ENCODE data around the gene RPTOR. TPM values are rescaled to one million over a fixed set of nuclear protein-coding genes. Genes with fewer than 3 reads are reported as not detected.

The RPTOR gene
- polyA plus RNA-seq, 1 of the 3 experiments (the other 2 are of a cell fraction), result 14.9 TPM

DNA sequence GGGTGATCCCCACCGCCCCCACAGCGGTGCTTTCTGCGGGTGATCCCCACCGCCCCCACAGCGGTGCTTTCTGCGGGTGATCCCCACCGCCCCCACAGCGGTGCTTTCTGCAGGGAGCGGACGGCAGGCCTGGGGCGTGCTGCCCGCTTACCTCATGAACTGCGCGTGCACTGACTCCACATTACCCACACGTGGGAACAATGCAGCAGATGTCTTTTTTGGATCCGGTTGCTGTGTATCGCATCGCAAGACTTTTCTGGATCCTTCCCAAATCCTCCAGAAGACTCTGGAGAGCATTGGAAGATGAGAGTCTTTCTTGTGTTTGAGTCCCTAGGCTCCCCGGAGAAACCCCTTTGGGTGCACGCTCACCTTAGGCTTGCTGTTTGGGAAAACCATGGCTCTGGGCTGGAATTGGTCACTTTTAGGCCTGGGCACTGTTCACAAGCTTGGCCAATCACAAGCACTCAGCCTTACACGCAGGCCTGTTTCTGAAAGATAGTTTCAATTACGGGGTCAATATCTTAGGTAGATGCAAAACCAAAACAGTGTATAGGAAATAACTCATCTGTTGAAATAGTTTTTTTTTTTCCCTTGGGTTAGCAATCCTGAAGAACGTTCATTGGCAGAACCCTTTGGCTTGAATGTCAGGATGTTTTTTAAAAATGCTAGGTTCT, 201.8 kb downstream of the RPTOR start:
- Histone ChIP-seq H4K20me1 (ENCODE audit: insufficient read depth) (no peaks in the 10 kb centered on the region), H3K27me3 (ENCODE audit: insufficient read depth) (no peaks in the 10 kb centered on the region), H3K79me2 (ENCODE audit: insufficient read depth) (no peaks in the 10 kb centered on the region), H2AFZ (ENCODE audit: low read depth) (no peak overlapping the region), H3K9ac (no peak overlapping the region), H3F3A (replicated peaks; ENCODE audit: insufficient read depth) (no peaks in the 10 kb centered on the region), H3K9me3 (no peaks in the 10 kb centered on the region), H3K4me3 (ENCODE audit: low read depth in 2 of 2, low read length in 1 of 2) (no peak overlapping the region), H3K4me2 (no peak overlapping the region), H3K9me2 (no peaks in the 10 kb centered on the region), H3K4me1 (ENCODE audit: control insufficient read depth in 1 of 2, insufficient read depth in 2 of 2, low read depth in 1 of 2, low read length in 1 of 2) (peaks cover 0 to 9% of the 10 kb centered on the region in 2 experiments; a peak in 1 of 4 replicates), H3K36me3 (replicated peaks in 1 of 2; ENCODE audit: control insufficient read depth in 1 of 2, insufficient read depth in 2 of 2, low read length in 1 of 2) (no peaks in the 10 kb centered on the region), H3K27ac (ENCODE audit: low read depth in 2 of 2, low read length in 1 of 2) (no peak overlapping the region)
- 94% methylated on average over 23 of the region's 23 CpGs for WGBS (ENCODE audit: low lambda C conversion rate)
- ChIA-PET POLR2A (no interaction called here), CTCF (interaction anchor here (0.9 kb wide), 1 partner anchor 9 kb away, joined by 3 read pairs; no protein-coding TSS in a partner anchor)
- DNase-seq, result no peak
- no peak for TF ChIP-seq YY1 (IDR thresholded peaks at IDR 0.05; ENCODE audit: low read depth)
- no peak for TF ChIP-seq RXRA (IDR thresholded peaks at IDR 0.05; ENCODE audit: borderline replicate concordance, low read depth)
- TF ChIP-seq, protein P1, sequence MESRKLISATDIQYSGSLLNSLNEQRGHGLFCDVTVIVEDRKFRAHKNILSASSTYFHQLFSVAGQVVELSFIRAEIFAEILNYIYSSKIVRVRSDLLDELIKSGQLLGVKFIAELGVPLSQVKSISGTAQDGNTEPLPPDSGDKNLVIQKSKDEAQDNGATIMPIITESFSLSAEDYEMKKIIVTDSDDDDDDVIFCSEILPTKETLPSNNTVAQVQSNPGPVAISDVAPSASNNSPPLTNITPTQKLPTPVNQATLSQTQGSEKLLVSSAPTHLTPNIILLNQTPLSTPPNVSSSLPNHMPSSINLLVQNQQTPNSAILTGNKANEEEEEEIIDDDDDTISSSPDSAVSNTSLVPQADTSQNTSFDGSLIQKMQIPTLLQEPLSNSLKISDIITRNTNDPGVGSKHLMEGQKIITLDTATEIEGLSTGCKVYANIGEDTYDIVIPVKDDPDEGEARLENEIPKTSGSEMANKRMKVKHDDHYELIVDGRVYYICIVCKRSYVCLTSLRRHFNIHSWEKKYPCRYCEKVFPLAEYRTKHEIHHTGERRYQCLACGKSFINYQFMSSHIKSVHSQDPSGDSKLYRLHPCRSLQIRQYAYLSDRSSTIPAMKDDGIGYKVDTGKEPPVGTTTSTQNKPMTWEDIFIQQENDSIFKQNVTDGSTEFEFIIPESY (IDR thresholded peaks at IDR 0.05; ENCODE audit: borderline replicate concordance, low read depth), result no peak
- no peak for TF ChIP-seq ELF1 (IDR thresholded peaks at IDR 0.05)
- TF ChIP-seq SMC3 (IDR thresholded peaks at IDR 0.05; ENCODE audit: low read depth, low read length), result no peak
- no peak for TF ChIP-seq MEF2A (IDR thresholded peaks at IDR 0.05; ENCODE audit: borderline replicate concordance, low read depth)
- no peak for TF ChIP-seq TCF12 (IDR thresholded peaks at IDR 0.05)
- TF ChIP-seq FOXM1 (IDR thresholded peaks at IDR 0.05; ENCODE audit: low read depth), result no peak
- TF ChIP-seq GABPA (IDR thresholded peaks at IDR 0.05; ENCODE audit: low read depth), result no peak
- TF ChIP-seq, protein P2, sequence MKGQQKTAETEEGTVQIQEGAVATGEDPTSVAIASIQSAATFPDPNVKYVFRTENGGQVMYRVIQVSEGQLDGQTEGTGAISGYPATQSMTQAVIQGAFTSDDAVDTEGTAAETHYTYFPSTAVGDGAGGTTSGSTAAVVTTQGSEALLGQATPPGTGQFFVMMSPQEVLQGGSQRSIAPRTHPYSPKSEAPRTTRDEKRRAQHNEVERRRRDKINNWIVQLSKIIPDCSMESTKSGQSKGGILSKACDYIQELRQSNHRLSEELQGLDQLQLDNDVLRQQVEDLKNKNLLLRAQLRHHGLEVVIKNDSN (IDR thresholded peaks at IDR 0.05; ENCODE audit: borderline replicate concordance, low read depth), result no peak
- TF ChIP-seq, protein P3, sequence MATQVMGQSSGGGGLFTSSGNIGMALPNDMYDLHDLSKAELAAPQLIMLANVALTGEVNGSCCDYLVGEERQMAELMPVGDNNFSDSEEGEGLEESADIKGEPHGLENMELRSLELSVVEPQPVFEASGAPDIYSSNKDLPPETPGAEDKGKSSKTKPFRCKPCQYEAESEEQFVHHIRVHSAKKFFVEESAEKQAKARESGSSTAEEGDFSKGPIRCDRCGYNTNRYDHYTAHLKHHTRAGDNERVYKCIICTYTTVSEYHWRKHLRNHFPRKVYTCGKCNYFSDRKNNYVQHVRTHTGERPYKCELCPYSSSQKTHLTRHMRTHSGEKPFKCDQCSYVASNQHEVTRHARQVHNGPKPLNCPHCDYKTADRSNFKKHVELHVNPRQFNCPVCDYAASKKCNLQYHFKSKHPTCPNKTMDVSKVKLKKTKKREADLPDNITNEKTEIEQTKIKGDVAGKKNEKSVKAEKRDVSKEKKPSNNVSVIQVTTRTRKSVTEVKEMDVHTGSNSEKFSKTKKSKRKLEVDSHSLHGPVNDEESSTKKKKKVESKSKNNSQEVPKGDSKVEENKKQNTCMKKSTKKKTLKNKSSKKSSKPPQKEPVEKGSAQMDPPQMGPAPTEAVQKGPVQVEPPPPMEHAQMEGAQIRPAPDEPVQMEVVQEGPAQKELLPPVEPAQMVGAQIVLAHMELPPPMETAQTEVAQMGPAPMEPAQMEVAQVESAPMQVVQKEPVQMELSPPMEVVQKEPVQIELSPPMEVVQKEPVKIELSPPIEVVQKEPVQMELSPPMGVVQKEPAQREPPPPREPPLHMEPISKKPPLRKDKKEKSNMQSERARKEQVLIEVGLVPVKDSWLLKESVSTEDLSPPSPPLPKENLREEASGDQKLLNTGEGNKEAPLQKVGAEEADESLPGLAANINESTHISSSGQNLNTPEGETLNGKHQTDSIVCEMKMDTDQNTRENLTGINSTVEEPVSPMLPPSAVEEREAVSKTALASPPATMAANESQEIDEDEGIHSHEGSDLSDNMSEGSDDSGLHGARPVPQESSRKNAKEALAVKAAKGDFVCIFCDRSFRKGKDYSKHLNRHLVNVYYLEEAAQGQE (IDR thresholded peaks at IDR 0.05; ENCODE audit: low read depth, low read length), result no peak
- no peak for TF ChIP-seq USF2 (IDR thresholded peaks at IDR 0.05; ENCODE audit: borderline replicate concordance, low read depth, low read length)
- no peak for TF ChIP-seq FOXJ3 (CRISPR knock-in tag; IDR thresholded peaks at IDR 0.05)
- TF ChIP-seq FOSL2 (IDR thresholded peaks at IDR 0.05; ENCODE audit: borderline replicate concordance, low read depth), result no peak
- no peak for TF ChIP-seq GATA2 (CRISPR knock-in tag; IDR thresholded peaks at IDR 0.05)
- no peak for TF ChIP-seq EP300 (IDR thresholded peaks at IDR 0.05; ENCODE audit: borderline replicate concordance in 1 of 2, low read depth in 1 of 2, low read length in 1 of 2)
